Endodermal cell (in vitro differentiated cells): Measurements from ENCODE around the gene LY86. TPM values are rescaled to one million over a fixed set of nuclear protein-coding genes. Genes with fewer than 3 reads are reported as not detected.

Source experiments
- DNase-seq: peaks from one replicate; pipeline ENCODE4 v3.0.0-alpha.2; 2017
- H3K27ac ChIP-seq: 2 replicates; pipeline ENCODE4 v1.5.1; 2013; ENCODE audit warnings: mild to moderate bottlenecking, low read depth, low read length, moderate library complexity
- H3K27me3 ChIP-seq: 2 replicates; pipeline ENCODE4 v1.6.1; 2013; ENCODE audit warnings: mild to moderate bottlenecking, low read length, moderate library complexity; ENCODE audit not compliant: insufficient read depth, control insufficient read depth, poor library complexity, severe bottlenecking
- H3K36me3 ChIP-seq: 2 replicates; pipeline ENCODE4 v1.7.0; 2013; ENCODE audit warnings: mild to moderate bottlenecking, low read length, moderate library complexity; ENCODE audit not compliant: control insufficient read depth, insufficient read depth
- H3K4me1 ChIP-seq: one replicate; pipeline ENCODE4 v1.7.0; 2013; ENCODE audit warnings: low read length; ENCODE audit not compliant: control insufficient read depth, insufficient read depth
- H3K4me3 ChIP-seq: 2 replicates; pipeline ENCODE4 v1.5.1; 2013; ENCODE audit warnings: mild to moderate bottlenecking, low read length, moderate library complexity
- H3K9ac ChIP-seq: 2 replicates; pipeline ENCODE4 v1.6.1; 2013; ENCODE audit warnings: mild to moderate bottlenecking, low read length, moderate library complexity; ENCODE audit not compliant: poor library complexity, severe bottlenecking; ENCODE audit errors: extremely low read depth
- H3K9me3 ChIP-seq: 2 replicates; pipeline ENCODE4 v1.6.1; 2013; ENCODE audit warnings: mild to moderate bottlenecking, low read length, moderate library complexity; ENCODE audit not compliant: control insufficient read depth
- H3K27ac Mint-ChIP-seq: 2 replicates; pipeline ENCODE4 v1.8.0; 2020; ENCODE audit warnings: mixed read lengths
- H3K27me3 Mint-ChIP-seq: 2 replicates; pipeline ENCODE4 v1.8.0; 2021; ENCODE audit warnings: mild to moderate bottlenecking, mixed read lengths; ENCODE audit not compliant: insufficient read depth
- H3K36me3 Mint-ChIP-seq: 2 replicates; pipeline ENCODE4 v1.8.0; 2020; ENCODE audit warnings: low read depth, mixed read lengths
- H3K4me1 Mint-ChIP-seq: 2 replicates; pipeline ENCODE4 v1.8.0; 2020; ENCODE audit warnings: mixed read lengths
- H3K4me3 Mint-ChIP-seq: 2 replicates; pipeline ENCODE4 v1.8.0; 2020; ENCODE audit warnings: mild to moderate bottlenecking, moderate library complexity, mixed read lengths
- H3K9me3 Mint-ChIP-seq: 2 replicates; pipeline ENCODE4 v1.8.0; 2020; ENCODE audit warnings: mild to moderate bottlenecking, mixed read lengths
- CTCF ChIP-seq: fragments of 200-600 bp; sonication (generic); conservative IDR thresholded peaks from 2 replicates; pipeline ENCODE4 v1.5.0; 2021; ENCODE audit warnings: antibody characterized with exemption, mild to moderate bottlenecking
- WGBS, 2 experiments: methylation state at CpG; one replicate each; pipeline versions ENCODE4 v1.1.5 to v1.1.7; 2013; ENCODE audit warnings: missing lambda C conversion rate in 2 of 2, mixed read lengths in 1 of 2; ENCODE audit not compliant: insufficient coverage in 1 of 2, insufficient read length in 1 of 2; 5-methylcytosine and 5-hydroxymethylcytosine counted together
- total RNA-seq, 2 donors: library from RNA; stranded (reverse); fragmentation: NEBNext Ultra II Directional in 1 of 2; extraction: Animal tissue kit (Norgen Biotek cat#: 25700) in 1 of 2; gene quantifications; 2 replicates in 1 of 2; 3 replicates in 1 of 2; pipeline ENCODE4 v1.2.1, GENCODE V29; 2021

Gene LY86
- total RNA-seq, 2 donors from 2014 or later = not detected

GRCh38 chr6:6584310-6585002, 4.1 kb upstream of the LY86 start:
- TF ChIP-seq CTCF = peak; percentile 46
- H3K4me3 Mint-ChIP-seq = no peak overlapping the region
- H3K4me1 ChIP-seq = peaks cover 4% of the 10 kb centered on the region
- no peaks in the 10 kb centered on the region for H3K36me3 Mint-ChIP-seq
- DNase-seq = no peak
- no peak overlapping the region for H3K27ac Mint-ChIP-seq
- H3K27me3 Mint-ChIP-seq = peaks cover 5% of the 10 kb centered on the region
- H3K9me3 Mint-ChIP-seq = peaks cover 7% of the 10 kb centered on the region
- WGBS, 2 experiments = 95% methylated on average over 7 of the region's 7 CpGs
- no peaks in the 10 kb centered on the region for H3K36me3 ChIP-seq
- no peak overlapping the region for H3K4me3 ChIP-seq
- no peaks in the 10 kb centered on the region for H3K27me3 ChIP-seq
- H3K9ac ChIP-seq = no peak overlapping the region
- no peak overlapping the region for H3K27ac ChIP-seq
- H3K9me3 ChIP-seq = no peaks in the 10 kb centered on the region
- peaks cover 12% of the 10 kb centered on the region for H3K4me1 Mint-ChIP-seq

GRCh38 chr6:6585003-6585311, 3.6 kb upstream of the LY86 start:
- peaks cover 7% of the 10 kb centered on the region for H3K9me3 Mint-ChIP-seq
- Histone ChIP-seq H3K36me3 (no peaks in the 10 kb centered on the region), H3K4me3 (no peak overlapping the region), H3K9me3 (no peaks in the 10 kb centered on the region), H3K4me1 (peaks cover 4% of the 10 kb centered on the region), H3K9ac (no peak overlapping the region), H3K27me3 (no peaks in the 10 kb centered on the region), H3K27ac (no peak overlapping the region)
- peaks cover 12% of the 10 kb centered on the region for H3K4me1 Mint-ChIP-seq
- peaks cover 3% of the 10 kb centered on the region for H3K27me3 Mint-ChIP-seq
- no peak for DNase-seq
- TF ChIP-seq CTCF = no peak
- 81% methylated on average over 1 of the region's 1 CpG; no CpG with 5 or more reads in 1 of the 2 experiments for WGBS, 2 experiments
- H3K4me3 Mint-ChIP-seq = no peak overlapping the region
- H3K36me3 Mint-ChIP-seq = no peaks in the 10 kb centered on the region
- no peak overlapping the region for H3K27ac Mint-ChIP-seq

- TF ChIP-seq CTCF = no peak
- H3K36me3 Mint-ChIP-seq = no peaks in the 10 kb centered on the region
These were observed 2.4 kb upstream of the LY86 start for GRCh38 chr6:6586167-6586566.

More at GRCh38 chr6:6586167-6586566, 2.4 kb upstream of the LY86 start:
- WGBS, 2 experiments = 57 to 74% methylated on average over 2 of the region's 2 CpGs
- H3K27me3 ChIP-seq = no peaks in the 10 kb centered on the region
- H3K9ac ChIP-seq = no peak overlapping the region
- H3K36me3 ChIP-seq = no peaks in the 10 kb centered on the region
- Mint-ChIP-seq H3K27ac (no peak overlapping the region), H3K4me3 (no peak overlapping the region), H3K27me3 (peaks cover 5% of the 10 kb centered on the region), H3K4me1 (peaks cover 12% of the 10 kb centered on the region), H3K9me3 (peaks cover 5% of the 10 kb centered on the region)
- no peak for DNase-seq
- no peak overlapping the region for H3K4me3 ChIP-seq
- H3K9me3 ChIP-seq = no peaks in the 10 kb centered on the region
- peaks cover 4% of the 10 kb centered on the region for H3K4me1 ChIP-seq
- H3K27ac ChIP-seq = no peak overlapping the region
